Uterus (tissue), 2 donors: ENCODE data around the gene ZDHHC12.

Experiments
- POLR2A ChIP-seq, 2 donors: fragments of 450-650 bp; IDR thresholded peaks; one replicate each; pipeline ENCODE4 v1.6.1; 2016; ENCODE audit warnings: antibody characterized with exemption in 2 of 2, mild to moderate bottlenecking in 1 of 2, moderate library complexity in 1 of 2
- TF ChIP-seq, protein P1 (sequence below), 4 experiments: fragments of 200-600 bp in 2 of 4; fragments of 450-650 bp in 2 of 4; sonication (generic) in 2 of 4; IDR thresholded peaks; one replicate each; pipeline ENCODE4 v1.5.1; 2016 to 2019; ENCODE audit warnings: antibody characterized with exemption in 4 of 4, mild to moderate bottlenecking in 2 of 4, moderate library complexity in 1 of 4

DNA sequence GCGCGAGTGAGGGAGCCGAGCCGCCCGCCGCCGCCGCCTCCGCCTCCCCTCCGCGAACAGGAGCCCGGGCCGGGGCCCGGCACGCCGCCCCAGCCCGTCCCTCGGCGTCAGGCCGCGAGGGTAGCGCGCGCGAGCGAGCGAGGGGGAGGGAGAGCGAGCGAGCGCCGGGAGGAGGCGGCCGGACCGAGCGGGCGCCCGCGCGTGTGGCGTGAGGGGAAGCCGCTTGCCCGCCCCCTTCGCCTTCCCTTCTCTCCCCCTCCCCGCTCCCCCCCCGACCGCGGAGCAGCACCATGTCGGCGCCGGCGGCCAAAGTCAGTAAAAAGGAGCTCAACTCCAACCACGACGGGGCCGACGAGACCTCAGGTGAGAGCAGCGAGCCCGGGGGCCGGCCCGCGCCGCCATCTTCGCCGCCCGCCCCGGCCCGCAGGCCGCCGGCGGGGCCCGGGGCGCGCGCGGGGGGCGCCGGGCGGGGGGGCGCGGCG is 34.6 kb downstream of the ZDHHC12 start:
- TF ChIP-seq, protein P1, sequence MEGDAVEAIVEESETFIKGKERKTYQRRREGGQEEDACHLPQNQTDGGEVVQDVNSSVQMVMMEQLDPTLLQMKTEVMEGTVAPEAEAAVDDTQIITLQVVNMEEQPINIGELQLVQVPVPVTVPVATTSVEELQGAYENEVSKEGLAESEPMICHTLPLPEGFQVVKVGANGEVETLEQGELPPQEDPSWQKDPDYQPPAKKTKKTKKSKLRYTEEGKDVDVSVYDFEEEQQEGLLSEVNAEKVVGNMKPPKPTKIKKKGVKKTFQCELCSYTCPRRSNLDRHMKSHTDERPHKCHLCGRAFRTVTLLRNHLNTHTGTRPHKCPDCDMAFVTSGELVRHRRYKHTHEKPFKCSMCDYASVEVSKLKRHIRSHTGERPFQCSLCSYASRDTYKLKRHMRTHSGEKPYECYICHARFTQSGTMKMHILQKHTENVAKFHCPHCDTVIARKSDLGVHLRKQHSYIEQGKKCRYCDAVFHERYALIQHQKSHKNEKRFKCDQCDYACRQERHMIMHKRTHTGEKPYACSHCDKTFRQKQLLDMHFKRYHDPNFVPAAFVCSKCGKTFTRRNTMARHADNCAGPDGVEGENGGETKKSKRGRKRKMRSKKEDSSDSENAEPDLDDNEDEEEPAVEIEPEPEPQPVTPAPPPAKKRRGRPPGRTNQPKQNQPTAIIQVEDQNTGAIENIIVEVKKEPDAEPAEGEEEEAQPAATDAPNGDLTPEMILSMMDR (IDR thresholded peaks at IDR 0.05): no peak
- no peak for TF ChIP-seq POLR2A (IDR thresholded peaks at IDR 0.05)
